PFSK-1 (cell line): Measurements from ENCODE around the gene SLC8A1.

Experiments
- FOXP2 ChIP-seq: optimal IDR thresholded peaks from 2 replicates; pipeline ENCODE3; 2011; ENCODE audit warnings: borderline replicate concordance, control low read depth, inconsistent platforms; ENCODE audit not compliant: insufficient read depth; ENCODE audit errors: extremely low read length, extremely low read depth
- POLR2AphosphoS5 ChIP-seq: IDR thresholded peaks from 2 replicates; pipeline ENCODE4 v1.6.1; 2012; ENCODE audit warnings: low read depth, mild to moderate bottlenecking, control low read depth, low read length, moderate library complexity
- REST ChIP-seq, 2 experiments: IDR thresholded peaks; 2 replicates each; pipeline versions ENCODE4 v1.6.1 to v1.8.0; 2011 to 2012; ENCODE audit warnings: low read depth in 2 of 2, low read length in 2 of 2, control low read depth in 1 of 2, inconsistent platforms in 1 of 2, mild to moderate bottlenecking in 1 of 2, moderate library complexity in 1 of 2; ENCODE audit not compliant: insufficient read depth in 1 of 2
- SIN3A ChIP-seq: IDR thresholded peaks from 2 replicates; pipeline ENCODE4 v1.6.1; 2012; ENCODE audit warnings: mild to moderate bottlenecking, low read length, moderate library complexity, borderline replicate concordance; ENCODE audit not compliant: insufficient read depth
- TAF1 ChIP-seq: IDR thresholded peaks from 2 replicates; pipeline ENCODE4 v1.6.1; 2012; ENCODE audit warnings: low read length, control low read depth, borderline replicate concordance; ENCODE audit not compliant: insufficient read depth

- TF ChIP-seq TAF1 (no peak), SIN3A (no peak), POLR2AphosphoS5 (no peak), REST (IDR thresholded peaks at IDR 0.05; ENCODE audit: insufficient read depth in 1 of 2, low read depth in 2 of 2, low read length in 2 of 2) (no peak), FOXP2 (no peak)
Observed at GRCh38 chr2:40144022-40144421, 307.9 kb downstream of the SLC8A1 start.
